Trophoblast cell (in vitro differentiated cells and primary cell): Measurements from ENCODE around the gene DCDC2C.

ENCODE experiments used
- DNase-seq, 2 donors: peaks; one replicate each; pipeline ENCODE4 v3.0.0-alpha.2; 2016
- H2AFZ ChIP-seq: 2 replicates; pipeline ENCODE4 v1.6.1; 2013; ENCODE audit warnings: low read length, moderate library complexity, mild to moderate bottlenecking; ENCODE audit not compliant: insufficient read depth, poor library complexity
- H2AK5ac ChIP-seq: 2 replicates; pipeline ENCODE4 v1.6.1; 2013; ENCODE audit warnings: mild to moderate bottlenecking, low read length
- H2BK120ac ChIP-seq: 2 replicates; pipeline ENCODE4 v1.6.1; 2013; ENCODE audit warnings: low read length, mild to moderate bottlenecking, moderate library complexity; ENCODE audit not compliant: insufficient read depth, poor library complexity
- H2BK12ac ChIP-seq: 2 replicates; pipeline ENCODE4 v1.6.1; 2013; ENCODE audit warnings: mild to moderate bottlenecking, low read length, moderate library complexity
- H2BK5ac ChIP-seq: 2 replicates; pipeline ENCODE4 v1.6.1; 2013; ENCODE audit warnings: low read length, low read depth, moderate library complexity, mild to moderate bottlenecking; ENCODE audit not compliant: poor library complexity
- H3K14ac ChIP-seq: 2 replicates; pipeline ENCODE4 v1.6.1; 2013; ENCODE audit warnings: mild to moderate bottlenecking, low read length
- H3K18ac ChIP-seq: 2 replicates; pipeline ENCODE4 v1.6.1; 2013; ENCODE audit warnings: mild to moderate bottlenecking, low read length
- H3K23ac ChIP-seq: 2 replicates; pipeline ENCODE4 v1.6.1; 2013; ENCODE audit warnings: low read length
- H3K27ac ChIP-seq: 2 replicates; pipeline ENCODE4 v1.5.1; 2013; ENCODE audit warnings: low read depth, mild to moderate bottlenecking, inconsistent platforms, low read length, moderate library complexity
- H3K27me3 ChIP-seq: 2 replicates; pipeline ENCODE4 v1.6.1; 2013; ENCODE audit warnings: inconsistent platforms, mild to moderate bottlenecking, low read length, moderate library complexity; ENCODE audit not compliant: insufficient read depth
- H3K36me3 ChIP-seq, 2 experiments: 1 replicate in 1 of 2; 2 replicates in 1 of 2; pipeline ENCODE4 v1.6.1; 2013; ENCODE audit warnings: low read length in 2 of 2, mild to moderate bottlenecking in 2 of 2, moderate library complexity in 1 of 2; ENCODE audit not compliant: insufficient read depth in 2 of 2, control insufficient read depth in 1 of 2
- H3K4ac ChIP-seq: 2 replicates; pipeline ENCODE4 v1.6.1; 2013; ENCODE audit warnings: low read depth, mild to moderate bottlenecking, low read length, moderate library complexity
- H3K4me1 ChIP-seq, 2 experiments: 1 replicate in 1 of 2; 2 replicates in 1 of 2; pipeline ENCODE4 v1.6.1; 2013; ENCODE audit warnings: low read length in 2 of 2, mild to moderate bottlenecking in 2 of 2, moderate library complexity in 1 of 2; ENCODE audit not compliant: insufficient read depth in 2 of 2, control insufficient read depth in 1 of 2
- H3K4me2 ChIP-seq: 2 replicates; pipeline ENCODE4 v1.6.1; 2013; ENCODE audit warnings: inconsistent platforms, mild to moderate bottlenecking, low read length, moderate library complexity
- H3K4me3 ChIP-seq: 2 replicates; pipeline ENCODE4 v1.5.1; 2013; ENCODE audit warnings: mild to moderate bottlenecking, low read depth, low read length, inconsistent platforms
- H3K79me1 ChIP-seq: one replicate; pipeline ENCODE4 v1.6.1; 2013; ENCODE audit warnings: low read length
- H3K79me2 ChIP-seq: 2 replicates; pipeline ENCODE4 v1.6.1; 2013; ENCODE audit warnings: low read length, mild to moderate bottlenecking; ENCODE audit not compliant: control insufficient read depth, insufficient read depth, poor library complexity
- H3K9ac ChIP-seq: 2 replicates; pipeline ENCODE4 v1.6.1; 2013; ENCODE audit warnings: mild to moderate bottlenecking, low read length
- H3K9me3 ChIP-seq: 2 replicates; pipeline ENCODE4 v1.6.1; 2013; ENCODE audit warnings: low read depth, mild to moderate bottlenecking, control low read depth, inconsistent platforms, low read length; ENCODE audit not compliant: insufficient read depth
- H4K12ac ChIP-seq: 2 replicates; pipeline ENCODE4 v1.6.1; 2013; ENCODE audit warnings: low read depth, mild to moderate bottlenecking, low read length, moderate library complexity
- H4K8ac ChIP-seq: 2 replicates; pipeline ENCODE4 v1.6.1; 2013; ENCODE audit warnings: low read depth, mild to moderate bottlenecking, low read length, moderate library complexity
- H4K91ac ChIP-seq: one replicate; pipeline ENCODE4 v1.6.1; 2013; ENCODE audit warnings: low read depth, mild to moderate bottlenecking, low read length, moderate library complexity
- WGBS: extraction: QIAGEN DNeasy Blood & Tissue Kit; methylation state at CpG from one replicate; pipeline ENCODE4 v1.1.7; 2013; ENCODE audit warnings: missing lambda C conversion rate; ENCODE audit not compliant: insufficient read length, insufficient coverage; ENCODE audit errors: extremely low coverage; 5-methylcytosine and 5-hydroxymethylcytosine counted together

DCDC2C gene

DNA sequence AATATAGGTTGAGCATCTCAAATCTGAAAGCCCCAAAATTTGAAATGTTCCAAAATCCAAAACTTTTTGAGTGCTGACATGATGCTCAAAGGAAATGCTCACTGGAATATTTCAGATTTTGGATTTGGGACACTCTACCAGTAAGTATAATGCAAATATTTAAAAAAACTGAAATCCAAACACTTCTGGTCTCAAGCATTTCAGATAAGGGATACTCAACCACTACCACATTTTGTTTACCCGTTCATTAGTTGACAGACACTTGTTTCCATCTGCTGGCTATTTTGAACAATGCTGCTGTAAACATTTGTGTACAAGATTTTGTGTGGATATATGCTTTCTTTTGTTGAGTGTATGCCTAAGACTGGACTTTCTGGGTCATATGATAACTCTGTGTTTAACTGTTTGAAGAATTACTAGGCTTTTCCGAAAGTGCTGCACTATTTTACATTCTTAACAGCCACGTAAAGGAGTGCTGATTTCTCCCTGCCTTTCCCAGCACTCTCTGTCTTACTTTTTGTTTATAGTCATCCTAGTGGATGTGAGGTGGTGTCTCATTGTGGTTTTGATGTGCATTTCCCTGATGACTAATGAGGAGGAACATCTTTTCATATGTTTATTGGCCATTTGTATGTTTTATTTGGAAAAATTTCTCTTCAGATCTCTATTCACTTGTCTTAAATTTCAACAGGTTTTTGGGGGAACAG, 19.5 kb upstream of the DCDC2C start:
- H2BK5ac ChIP-seq, result no peak overlapping the region
- no peak overlapping the region for H2BK120ac ChIP-seq
- no peak for DNase-seq
- H3K36me3 ChIP-seq, result no peaks in the 10 kb centered on the region
- H3K79me1 ChIP-seq, result no peaks in the 10 kb centered on the region
- no peak overlapping the region for H2AFZ ChIP-seq
- no peak overlapping the region for H4K91ac ChIP-seq
- H4K8ac ChIP-seq, result no peak overlapping the region
- H3K23ac ChIP-seq, result no peak overlapping the region
- no peak overlapping the region for H3K4ac ChIP-seq
- H3K79me2 ChIP-seq, result no peaks in the 10 kb centered on the region
- H2BK12ac ChIP-seq, result no peak overlapping the region
- no peak overlapping the region for H3K4me3 ChIP-seq
- H3K14ac ChIP-seq, result no peak overlapping the region
- no peak overlapping the region for H3K27ac ChIP-seq
- no peak overlapping the region for H3K4me2 ChIP-seq
- H4K12ac ChIP-seq, result no peak overlapping the region
- no peaks in the 10 kb centered on the region for H3K4me1 ChIP-seq
- WGBS, result no CpG with 5 or more reads among the region's 3 CpGs
- H3K9ac ChIP-seq, result no peak overlapping the region
- H3K27me3 ChIP-seq, result no peaks in the 10 kb centered on the region
- no peak overlapping the region for H3K18ac ChIP-seq
- H3K9me3 ChIP-seq, result peaks cover 1% of the 10 kb centered on the region
- H2AK5ac ChIP-seq, result no peak overlapping the region

DNA sequence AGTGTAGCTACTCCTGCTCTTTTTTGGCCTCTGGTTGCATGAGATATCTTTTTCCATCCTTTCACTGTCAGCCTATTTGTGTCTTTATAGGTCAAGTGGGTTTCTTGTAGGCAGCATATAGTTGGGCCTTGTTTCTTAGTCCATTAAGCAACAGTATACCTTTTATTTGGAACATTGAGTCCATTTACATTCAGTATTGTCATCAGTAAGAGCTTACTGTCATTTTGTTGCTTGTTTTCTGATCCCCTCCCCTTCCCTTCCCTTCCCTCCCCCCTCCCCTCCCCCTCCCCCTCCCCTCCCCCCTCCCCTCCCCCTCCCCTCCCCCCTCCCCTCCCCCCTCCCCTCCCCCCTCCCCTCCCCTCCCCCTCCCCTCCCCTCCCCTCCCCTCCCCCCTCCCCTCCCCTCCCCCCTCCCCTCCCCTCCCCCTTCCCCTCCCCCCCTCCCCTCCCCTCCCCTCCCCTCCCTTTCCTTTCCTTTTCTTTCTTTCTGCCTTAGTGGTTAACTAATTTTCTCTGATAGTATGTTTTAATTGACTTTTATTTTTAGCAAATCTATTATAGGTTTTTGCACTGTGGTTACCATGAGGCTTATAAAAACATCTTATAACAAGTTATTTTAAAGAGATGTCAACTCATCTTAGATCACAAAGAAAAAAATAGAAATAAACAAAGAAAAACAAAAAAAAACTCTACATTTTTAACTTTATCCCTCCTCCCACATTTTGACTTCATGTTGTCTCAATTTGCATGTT, 13.2 kb upstream of the DCDC2C start:
- Histone ChIP-seq H3K27ac (no peak overlapping the region), H4K12ac (no peak overlapping the region), H3K9me3 (peaks cover 1% of the 10 kb centered on the region), H3K4me2 (no peak overlapping the region), H3K36me3 (no peaks in the 10 kb centered on the region), H2AFZ (no peak overlapping the region), H3K23ac (no peak overlapping the region), H4K8ac (no peak overlapping the region), H3K18ac (no peak overlapping the region), H3K79me1 (no peaks in the 10 kb centered on the region), H3K9ac (no peak overlapping the region), H4K91ac (no peak overlapping the region), H2AK5ac (no peak overlapping the region), H3K79me2 (no peaks in the 10 kb centered on the region), H3K27me3 (no peaks in the 10 kb centered on the region), H3K4me3 (no peak overlapping the region), H3K4ac (no peak overlapping the region), H2BK12ac (no peak overlapping the region), H2BK5ac (no peak overlapping the region), H3K4me1 (no peaks in the 10 kb centered on the region), H3K14ac (no peak overlapping the region), H2BK120ac (no peak overlapping the region)
- no peak for DNase-seq

DNA sequence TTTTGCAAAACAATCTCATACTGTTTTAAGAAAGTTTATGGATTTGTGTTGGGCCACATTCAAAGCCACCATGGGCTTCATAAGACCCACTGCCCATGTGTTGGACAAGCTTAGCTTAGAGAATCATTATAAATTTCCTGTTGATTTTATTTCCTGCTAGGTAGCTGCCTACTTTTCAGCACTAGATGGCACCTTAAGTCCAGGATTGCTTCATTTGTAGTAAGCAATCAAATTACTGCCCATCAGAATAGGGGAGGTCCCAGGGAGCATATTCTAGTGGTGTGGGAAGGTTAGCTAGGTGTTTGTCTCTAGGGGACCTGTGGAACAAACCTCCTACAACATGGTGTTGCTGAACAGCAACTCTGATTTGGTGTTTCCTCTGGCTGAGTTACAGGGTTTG, 11.0 kb upstream of the DCDC2C start:
- Histone ChIP-seq H3K18ac (no peak overlapping the region), H3K79me1 (no peaks in the 10 kb centered on the region), H2BK120ac (no peak overlapping the region), H3K23ac (no peak overlapping the region), H4K12ac (no peak overlapping the region), H2BK12ac (no peak overlapping the region), H3K27ac (no peak overlapping the region), H3K27me3 (no peaks in the 10 kb centered on the region), H2AK5ac (no peak overlapping the region), H3K4me3 (no peak overlapping the region), H2BK5ac (no peak overlapping the region), H3K4me1 (no peaks in the 10 kb centered on the region), H3K9ac (no peak overlapping the region), H3K79me2 (no peaks in the 10 kb centered on the region), H3K4ac (no peak overlapping the region), H3K36me3 (no peaks in the 10 kb centered on the region), H4K8ac (no peak overlapping the region), H3K14ac (no peak overlapping the region), H3K9me3 (peaks cover 1% of the 10 kb centered on the region), H3K4me2 (no peak overlapping the region), H2AFZ (no peak overlapping the region), H4K91ac (no peak overlapping the region)
- no peak for DNase-seq

DNA sequence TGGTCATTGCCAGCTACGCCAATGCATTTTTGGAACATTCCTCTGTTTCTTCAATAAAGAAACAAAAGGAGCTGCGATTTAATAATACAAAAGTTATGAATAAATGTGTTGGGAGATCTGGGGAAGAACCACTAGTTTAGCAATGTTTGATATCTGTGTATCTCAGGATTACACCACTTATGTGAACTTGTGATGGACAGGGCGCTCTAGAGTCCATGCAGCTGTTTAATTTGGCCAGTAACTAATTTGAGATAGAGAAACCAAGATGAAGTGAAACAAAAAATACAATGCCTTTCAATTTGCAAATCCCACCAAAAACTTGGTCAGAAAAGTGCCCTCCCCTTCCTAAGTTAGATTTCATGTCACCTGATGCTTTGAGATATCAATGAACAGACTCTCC, 6.8 kb upstream of the DCDC2C start:
- H3K36me3 ChIP-seq, result no peaks in the 10 kb centered on the region
- no peak overlapping the region for H3K4me3 ChIP-seq
- H3K18ac ChIP-seq, result no peak overlapping the region
- no peak overlapping the region for H2BK5ac ChIP-seq
- no peak overlapping the region for H3K4me2 ChIP-seq
- H3K9ac ChIP-seq, result no peak overlapping the region
- no peak overlapping the region for H2BK120ac ChIP-seq
- H3K4ac ChIP-seq, result no peak overlapping the region
- no peaks in the 10 kb centered on the region for H3K27me3 ChIP-seq
- H3K27ac ChIP-seq, result no peak overlapping the region
- H3K14ac ChIP-seq, result no peak overlapping the region
- no peak overlapping the region for H4K91ac ChIP-seq
- no peak overlapping the region for H4K12ac ChIP-seq
- H2BK12ac ChIP-seq, result no peak overlapping the region
- H3K4me1 ChIP-seq, result no peaks in the 10 kb centered on the region
- DNase-seq, result no peak
- no peak overlapping the region for H2AK5ac ChIP-seq
- no peak overlapping the region for H2AFZ ChIP-seq
- no peaks in the 10 kb centered on the region for H3K9me3 ChIP-seq
- H3K23ac ChIP-seq, result no peak overlapping the region
- no peak overlapping the region for H4K8ac ChIP-seq
- no CpG with 5 or more reads among the region's 3 CpGs for WGBS
- no peaks in the 10 kb centered on the region for H3K79me1 ChIP-seq
- H3K79me2 ChIP-seq, result no peaks in the 10 kb centered on the region
